Calu3 (cell line): ENCODE results near the gene TMEM98. TPM values are rescaled to one million over a fixed set of nuclear protein-coding genes. Genes with fewer than 3 reads are reported as not detected.
A peak's percentile ranks its signal among the peaks of the same experiment; 100 is the strongest.

ENCODE experiments used
- Bru-seq: library from RNA; stranded (reverse); fragments of 400-500 nt; gene quantifications from one replicate; lab custom pipeline; 2021; lab: Mats Ljungman, UMichigan
- BruChase-seq, 2 experiments: library from RNA; stranded (reverse); fragments of 400-500 nt; gene quantifications; one replicate each; lab custom pipeline; 2021; lab: Mats Ljungman, UMichigan
- BruUV-seq: library from RNA; stranded (reverse); fragments of 400-500 nt; replicated peaks from 2 replicates; lab custom pipeline; 2021; lab: Mats Ljungman, UMichigan
- CTCF ChIA-PET: fragments of 300-600 bp; sonication (Branson Sonifier 250); formaldehyde crosslinking; loops from one replicate; lab custom pipeline; 2022; ENCODE audit warnings: antibody characterized with exemption; lab: Charles Lee
- DNase-seq: peaks from one replicate; pipeline ENCODE4 v3.0.0; 2022
- H3K27ac Mint-ChIP-seq: one replicate; pipeline ENCODE4 v1.8.0; 2022; ENCODE audit warnings: mixed read lengths; ENCODE audit not compliant: unreplicated experiment
- H3K27me3 Mint-ChIP-seq: one replicate; pipeline ENCODE4 v1.8.0; 2022; ENCODE audit warnings: mixed read lengths; ENCODE audit not compliant: unreplicated experiment
- H3K36me3 Mint-ChIP-seq: one replicate; pipeline ENCODE4 v1.8.0; 2022; ENCODE audit warnings: mild to moderate bottlenecking, moderate library complexity, mixed read lengths; ENCODE audit not compliant: insufficient read depth, unreplicated experiment
- H3K4me1 Mint-ChIP-seq: one replicate; pipeline ENCODE4 v1.8.0; 2022; ENCODE audit warnings: mild to moderate bottlenecking, low read depth, mixed read lengths; ENCODE audit not compliant: unreplicated experiment
- H3K4me3 Mint-ChIP-seq: one replicate; pipeline ENCODE4 v1.8.0; 2022; ENCODE audit warnings: mild to moderate bottlenecking, low read depth, moderate library complexity, mixed read lengths; ENCODE audit not compliant: unreplicated experiment
- H3K9me3 Mint-ChIP-seq: one replicate; pipeline ENCODE4 v1.8.0; 2022; ENCODE audit warnings: low read depth, mixed read lengths; ENCODE audit not compliant: unreplicated experiment
- CTCF ChIP-seq: fragments of 200-600 bp; IDR thresholded peaks from one replicate; pipeline ENCODE4 v1.8.0; 2022; ENCODE audit warnings: antibody characterized with exemption; ENCODE audit not compliant: unreplicated experiment
- intact Hi-C: fragments of 100-400 bp; cut with micrococcal nuclease; formaldehyde crosslinking; loops from one replicate; pipeline ENCODE4 v1.10.0; 2022; ENCODE audit not compliant: unreplicated experiment
- long read RNA-seq: library from polyadenylated mRNA; stranded (forward); transcript quantifications from one replicate; pipeline ENCODE4 v2.0.0, GENCODE V29; 2022
- total RNA-seq: library from RNA; stranded (reverse); gene quantifications from 2 replicates; pipeline ENCODE4 v1.2.3, GENCODE V29; 2022

TMEM98 gene
- total RNA-seq (1.9 and 2.1 TPM in 2 replicates), Bru-seq, nascent RNA (percentile 18 among the genes with signal in this experiment), BruChase-seq, experiment 1, labeled RNA remaining after a 6-hour chase (percentile 20 among the genes with signal in this experiment), BruChase-seq, experiment 2, labeled RNA remaining after a 2-hour chase (percentile 16 among the genes with signal in this experiment)
- long read RNA-seq, full-length matches to known transcripts = 3 of 4 reads
- long read RNA-seq, partial matches to known transcripts = 0 of 4 reads
- long read RNA-seq, other reads (novel, unspliced or antisense) = 1 of 4 reads

GRCh38 chr17:32927724-32928585 is at the start of gene TMEM98:
TMEM98 (plus strand) TSS chr17:32928153; CDS start chr17:32931529, 3,376 bp downstream.
- Mint-ChIP-seq H3K9me3 (no peaks in the 10 kb centered on the region), H3K27me3 (peaks cover 7% of the 10 kb centered on the region), H3K4me1 (no peaks in the 10 kb centered on the region), H3K36me3 (no peaks in the 10 kb centered on the region), H3K27ac (no peak within 1 kb of the TSS), H3K4me3 (no peak within 1 kb of the TSS)
- peak; percentile 30 for DNase-seq
- TF ChIP-seq CTCF = no peak
- intact Hi-C loops = no loop called here
- BruUV-seq = no TSS peak
- CTCF ChIA-PET = interaction anchor here (1.6 kb wide), 1 partner anchor 9 kb away, joined by 6 read pairs; no protein-coding TSS in a partner anchor

GRCh38 chr17:32878211-32878610 is 49.7 kb upstream of the TMEM98 start:
- no peaks in the 10 kb centered on the region for H3K9me3 Mint-ChIP-seq
- H3K27me3 Mint-ChIP-seq = no peaks in the 10 kb centered on the region
- DNase-seq = no peak
- BruUV-seq = no TSS peak
- intact Hi-C loops = no loop called here
- CTCF ChIA-PET = interaction anchor here (1.1 to 3.9 kb wide), 5 partner anchors 32 to 96 kb away, joined by 3 to 67 read pairs (median 9); no protein-coding TSS in a partner anchor
- peaks cover 14% of the 10 kb centered on the region for H3K4me1 Mint-ChIP-seq
- no peak overlapping the region for H3K27ac Mint-ChIP-seq
- H3K4me3 Mint-ChIP-seq = no peak overlapping the region
- peaks cover 18% of the 10 kb centered on the region for H3K36me3 Mint-ChIP-seq
- no peak for TF ChIP-seq CTCF

- CTCF ChIA-PET = interaction anchor here (3.9 kb wide), 1 partner anchor 97 kb away, joined by 67 read pairs; no protein-coding TSS in a partner anchor
Observed at GRCh38 chr17:32879134-32879533, 48.8 kb upstream of the TMEM98 start.

More at GRCh38 chr17:32879134-32879533, 48.8 kb upstream of the TMEM98 start:
- DNase-seq = no peak
- Mint-ChIP-seq H3K27ac (no peak overlapping the region), H3K4me3 (no peak overlapping the region), H3K9me3 (no peaks in the 10 kb centered on the region), H3K27me3 (no peaks in the 10 kb centered on the region), H3K4me1 (peaks cover 5% of the 10 kb centered on the region), H3K36me3 (peaks cover 18% of the 10 kb centered on the region)
- no peak for TF ChIP-seq CTCF
- BruUV-seq = no TSS peak
- intact Hi-C loops = no loop called here
